Thoracic aorta (tissue), 2 donors: ENCODE results near the gene WDR3. TPM values are rescaled to one million over a fixed set of nuclear protein-coding genes. Genes with fewer than 3 reads are reported as not detected.
"Not testable (repeated sequence)": the region's sequence is repeated elsewhere in the genome, so short reads cannot be mapped to it uniquely, and the experiment has no call there.

Experiments
- ATAC-seq: fragments of 150-250 bp; one replicate; pipeline ENCODE4 v1.8.0; 2017; ENCODE audit warnings: low read depth; ENCODE audit not compliant: insufficient number of reproducible peaks, low FRiP score
- DNase-seq: peaks from one replicate; pipeline ENCODE4 v3.0.0-alpha.2; 2020; ENCODE audit warnings: low spot score
- H3K27ac ChIP-seq, 2 donors: fragments of 200-600 bp; sonication (generic); 1 replicate in 1 of 2; 2 replicates in 1 of 2; pipeline ENCODE4 v1.5.1; 2016; ENCODE audit warnings: mild to moderate bottlenecking in 2 of 2, moderate library complexity in 2 of 2
- H3K27me3 ChIP-seq: fragments of 200-600 bp; sonication (generic); replicated peaks from 2 replicates; pipeline ENCODE4 v1.6.0; 2016; ENCODE audit warnings: mild to moderate bottlenecking; ENCODE audit not compliant: insufficient read depth
- H3K36me3 ChIP-seq: fragments of 200-600 bp; sonication (generic); one replicate; pipeline ENCODE4 v1.5.1; 2016
- H3K4me1 ChIP-seq, 2 donors: fragments of 200-600 bp; sonication (generic); 1 replicate in 1 of 2; 2 replicates in 1 of 2; pipeline versions ENCODE4 v1.5.1 to v1.6.0; 2016; ENCODE audit warnings: low read depth in 2 of 2, mild to moderate bottlenecking in 1 of 2; ENCODE audit not compliant: control insufficient read depth in 1 of 2
- H3K4me3 ChIP-seq: fragments of 200-600 bp; sonication (generic); 2 replicates; pipeline ENCODE4 v1.5.1; 2016; ENCODE audit warnings: mild to moderate bottlenecking
- H3K9me3 ChIP-seq: fragments of 200-600 bp; sonication (generic); 2 replicates; pipeline ENCODE4 v1.5.1; 2016
- CTCF ChIP-seq: fragments of 200-600 bp; sonication (generic); IDR thresholded peaks from one replicate; pipeline ENCODE4 v1.5.1; 2019; ENCODE audit warnings: antibody characterized with exemption
- total RNA-seq, 2 donors: library from RNA; depleted of rRNA; stranded (reverse); fragments of >200 nt; gene quantifications; one replicate each; pipeline versions ENCODE4 v1.1.0 to v1.2.3, GENCODE V29; 2016

WDR3 gene
- total RNA-seq, 2 donors from 2014 or later: 4.5 to 22.8 TPM

GRCh38 chr1:117904485-117904884, 25.1 kb upstream of the WDR3 start:
- H3K9me3 ChIP-seq: no peaks in the 10 kb centered on the region
- DNase-seq (no peak), ATAC-seq (no peak)
- H3K4me1 ChIP-seq: no peaks in the 10 kb centered on the region
- TF ChIP-seq CTCF: no peak
- no peak overlapping the region for H3K27ac ChIP-seq
- no peak overlapping the region for H3K4me3 ChIP-seq
- H3K36me3 ChIP-seq: peaks cover 6% of the 10 kb centered on the region
- no peaks in the 10 kb centered on the region for H3K27me3 ChIP-seq

GRCh38 chr1:117905019-117905418, 24.5 kb upstream of the WDR3 start:
- no peak for TF ChIP-seq CTCF
- Histone ChIP-seq H3K9me3 (no peaks in the 10 kb centered on the region), H3K4me1 (no peaks in the 10 kb centered on the region), H3K4me3 (no peak overlapping the region), H3K27ac (no peak overlapping the region), H3K36me3 (peaks cover 6% of the 10 kb centered on the region), H3K27me3 (no peaks in the 10 kb centered on the region)
- ATAC-seq: no peak
- DNase-seq: no peak

- TF ChIP-seq CTCF: no peak
- Histone ChIP-seq H3K36me3 (peaks cover 24% of the 10 kb centered on the region), H3K4me3 (no peak overlapping the region), H3K27ac (no peak overlapping the region), H3K9me3 (no peaks in the 10 kb centered on the region), H3K4me1 (no peaks in the 10 kb centered on the region), H3K27me3 (no peaks in the 10 kb centered on the region)
- DNase-seq (no peak), ATAC-seq (no peak)
Observed at GRCh38 chr1:117911051-117911450, 18.5 kb upstream of the WDR3 start.

- DNase-seq: no peak
- no peak for TF ChIP-seq CTCF
- no peak overlapping the region for H3K27ac ChIP-seq
- no peaks in the 10 kb centered on the region for H3K9me3 ChIP-seq
- no peak for ATAC-seq
- H3K36me3 ChIP-seq: peaks cover 39% of the 10 kb centered on the region
- no peaks in the 10 kb centered on the region for H3K4me1 ChIP-seq
- no peaks in the 10 kb centered on the region for H3K27me3 ChIP-seq
- no peak overlapping the region for H3K4me3 ChIP-seq
Observed at GRCh38 chr1:117919376-117919775, 10.2 kb upstream of the WDR3 start.

GRCh38 chr1:117921991-117922390, 7.5 kb upstream of the WDR3 start:
- Histone ChIP-seq H3K27ac (no peak overlapping the region), H3K27me3 (no peaks in the 10 kb centered on the region), H3K9me3 (no peaks in the 10 kb centered on the region), H3K4me1 (no peaks in the 10 kb centered on the region), H3K36me3 (peaks cover 21% of the 10 kb centered on the region), H3K4me3 (no peak overlapping the region)
- DNase-seq: no peak
- no peak for ATAC-seq
- no peak for TF ChIP-seq CTCF

- not testable (repeated sequence) for H3K9me3 ChIP-seq, H3K4me3 ChIP-seq, H3K27ac ChIP-seq, ATAC-seq, DNase-seq, H3K27me3 ChIP-seq, H3K4me1 ChIP-seq
- H3K36me3 ChIP-seq: peaks cover 13% of the 10 kb centered on the region
Observed at GRCh38 chr1:117922717-117923116, 6.8 kb upstream of the WDR3 start.
